ENCODE measurements around the gene FGR. TPM values are rescaled to one million over a fixed set of nuclear protein-coding genes. Genes with fewer than 3 reads are reported as not detected.

FGR gene
- total and polyA plus RNA-seq, 2 experiments from 2014 or later = 0.53 to 0.56 TPM

DNA sequence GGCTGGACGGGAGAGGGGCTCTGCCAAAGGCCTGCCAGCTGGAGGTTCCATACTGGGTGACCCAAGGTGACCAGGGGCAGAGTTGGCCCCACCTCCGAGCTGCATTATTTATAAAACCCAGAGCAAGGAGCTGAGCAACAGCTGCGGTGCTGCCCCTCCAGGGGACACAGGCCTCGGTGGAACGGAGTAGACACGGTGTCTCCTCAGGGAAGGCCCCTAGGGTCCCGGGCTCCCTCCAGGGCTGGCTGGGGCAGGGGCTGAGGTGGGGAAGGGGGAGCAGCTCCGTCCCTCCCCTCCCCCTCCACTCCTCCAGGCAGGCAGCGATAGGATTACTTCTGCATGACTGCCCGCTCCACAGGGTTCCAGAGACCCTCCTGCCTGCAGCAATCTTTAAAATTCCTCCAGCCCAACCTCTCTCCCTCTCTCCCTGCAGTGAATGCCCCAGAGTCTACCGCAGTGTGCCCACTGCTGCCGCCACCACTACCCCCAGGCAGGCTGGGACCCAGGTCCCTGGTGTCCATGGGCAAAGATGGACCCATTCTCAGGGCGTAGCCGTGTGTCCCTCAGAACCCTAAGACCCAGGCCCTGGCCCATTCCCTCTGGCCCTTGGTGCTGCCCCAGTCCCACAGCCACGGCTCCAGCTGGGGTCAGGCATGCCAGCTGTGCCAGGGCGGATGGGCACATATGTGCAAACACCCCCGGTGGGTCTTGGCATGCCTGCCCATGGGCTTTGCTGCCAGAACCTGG, 41.9 kb downstream of the FGR start (continued):
- TF ChIP-seq ZNF462 (CRISPR knock-in tag; IDR thresholded peaks at IDR 0.05) (no peak), POLR2AphosphoS5 (IDR thresholded peaks at IDR 0.05; ENCODE audit: low read depth) (no peak), JUNB (IDR thresholded peaks at IDR 0.05; ENCODE audit: unreplicated experiment) (no peak)

DNA sequence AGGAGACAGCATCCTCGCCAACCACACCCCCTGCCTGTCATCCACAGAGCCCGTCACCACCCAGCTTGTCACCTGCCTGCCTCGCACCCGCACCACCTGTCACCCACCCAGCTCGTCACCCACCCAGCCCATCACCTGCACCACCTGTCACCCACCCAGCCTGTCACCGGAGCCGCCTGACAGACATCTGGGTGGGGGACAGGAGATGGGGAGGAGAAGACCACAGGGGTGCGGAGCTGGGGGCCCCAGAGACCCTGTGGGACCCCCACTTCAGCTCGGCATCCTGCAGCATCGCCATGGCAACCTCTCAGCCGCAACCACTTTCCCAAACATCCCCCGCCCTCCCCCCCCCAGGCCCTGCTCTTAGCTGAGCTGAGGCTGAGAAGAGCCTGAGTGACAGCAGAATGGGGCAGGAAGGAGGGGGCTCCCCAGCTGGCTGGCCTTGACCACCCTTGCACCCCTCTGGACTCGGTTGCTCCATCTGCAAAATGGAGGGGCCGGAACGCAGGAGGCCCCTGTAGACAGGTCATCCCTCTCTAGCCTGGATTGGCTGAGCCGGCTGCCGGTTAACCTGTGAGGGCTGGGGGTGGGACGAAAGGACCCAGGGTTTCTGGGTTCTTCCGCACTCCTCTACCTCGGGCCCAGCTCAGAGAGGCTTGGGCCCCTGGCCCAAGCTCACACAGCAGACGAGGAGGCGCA, 42.6 kb downstream of the FGR start:
- H3K27me3 ChIP-seq (ENCODE audit: insufficient read depth) = no peaks in the 10 kb centered on the region
- H3F3A ChIP-seq (replicated peaks; ENCODE audit: low read depth) = no peaks in the 10 kb centered on the region; the same call in 1 of the 2 replicates
- Mint-ChIP-seq H3K4me1 (peaks cover 11% of the 10 kb centered on the region), H3K4me3 (peak overlapping the region; percentile 18; the same call in 1 of the 3 replicates), H3K27ac (no peak overlapping the region), H3K36me3 (ENCODE audit: low read depth) (no peaks in the 10 kb centered on the region), H3K9me3 (no peaks in the 10 kb centered on the region), H3K27me3 (ENCODE audit: insufficient read depth, low read depth, poor library complexity) (peaks cover 2% of the 10 kb centered on the region)
- no peaks in the 10 kb centered on the region; the same call in none of the 2 replicates for H4K20me1 ChIP-seq (replicated peaks; ENCODE audit: insufficient read depth)
- H2AFZ ChIP-seq = no peak overlapping the region
- H3K9me2 ChIP-seq (ENCODE audit: insufficient read depth) = no peaks in the 10 kb centered on the region
- H3K79me2 ChIP-seq (replicated peaks; ENCODE audit: insufficient read depth) = peaks cover 30% of the 10 kb centered on the region
- DNase-seq (ENCODE audit: low spot score) = peak; percentile 83
- peak overlapping the region; percentile 86 for H3K4me2 ChIP-seq
- peak; percentile 72 for ATAC-seq
- H3K4me1 ChIP-seq (ENCODE audit: insufficient read depth) = peaks cover 45% of the 10 kb centered on the region
- peak overlapping the region; percentile 56 for H3K4me3 ChIP-seq
- H3K36me3 ChIP-seq (ENCODE audit: insufficient read depth) = no peaks in the 10 kb centered on the region
- TF ChIP-seq ZNF114 (CRISPR knock-in tag; IDR thresholded peaks at IDR 0.05) (no peak), CREB1 (CRISPR knock-in tag; IDR thresholded peaks at IDR 0.05; ENCODE audit: low read depth) (peak; percentile 45; the same call in 1 of the 2 replicates), ETS1 (IDR thresholded peaks at IDR 0.05) (no peak), JUNB (IDR thresholded peaks at IDR 0.05; ENCODE audit: unreplicated experiment) (no peak), STAT1 (IDR thresholded peaks at IDR 0.05; ENCODE audit: unreplicated experiment) (no peak)
- peak overlapping the region; percentile 74; the same call in 1 of the 2 replicates for H3K27ac ChIP-seq (ENCODE audit: low read depth)

All from GM23338 (cell line).